IPS-NIHi7 (cell line): Measurements from ENCODE around the gene MAP4K3.
"Not testable (repeated sequence)": the region's sequence is repeated elsewhere in the genome, so short reads cannot be mapped to it uniquely, and the experiment has no call there.

Experiments
- DNase-seq: peaks from one replicate; pipeline ENCODE4 v3.0.0; 2012; ENCODE audit warnings: mixed read lengths; ENCODE audit errors: extremely low spot score

Gene MAP4K3

DNA sequence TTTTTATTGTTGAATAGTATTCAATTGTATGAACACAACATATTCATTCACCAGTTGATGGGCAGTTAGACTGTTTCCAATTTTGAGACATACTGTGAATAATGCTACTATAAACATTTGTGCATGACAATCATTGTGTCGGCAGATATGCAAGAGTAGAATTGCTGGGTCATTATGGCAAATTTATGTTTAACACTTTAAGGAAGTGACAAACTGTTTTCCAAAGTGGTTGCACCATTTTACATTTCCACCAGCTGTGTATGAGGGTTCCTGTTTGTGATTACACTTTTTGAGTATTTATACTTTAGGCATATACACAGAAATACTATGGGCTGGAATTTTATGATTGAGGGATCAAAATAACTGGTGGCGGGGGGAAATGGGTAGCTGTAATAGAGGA, 61.2 kb downstream of the MAP4K3 start:
- no peak for DNase-seq

- DNase-seq: no peak
Observed at GRCh38 chr2:39373181-39373802, 63.8 kb downstream of the MAP4K3 start.

- no peak for DNase-seq
Observed at GRCh38 chr2:39370101-39370500, 67.0 kb downstream of the MAP4K3 start.

GRCh38 chr2:39368846-39369245, 68.2 kb downstream of the MAP4K3 start:
- DNase-seq: no peak

DNA sequence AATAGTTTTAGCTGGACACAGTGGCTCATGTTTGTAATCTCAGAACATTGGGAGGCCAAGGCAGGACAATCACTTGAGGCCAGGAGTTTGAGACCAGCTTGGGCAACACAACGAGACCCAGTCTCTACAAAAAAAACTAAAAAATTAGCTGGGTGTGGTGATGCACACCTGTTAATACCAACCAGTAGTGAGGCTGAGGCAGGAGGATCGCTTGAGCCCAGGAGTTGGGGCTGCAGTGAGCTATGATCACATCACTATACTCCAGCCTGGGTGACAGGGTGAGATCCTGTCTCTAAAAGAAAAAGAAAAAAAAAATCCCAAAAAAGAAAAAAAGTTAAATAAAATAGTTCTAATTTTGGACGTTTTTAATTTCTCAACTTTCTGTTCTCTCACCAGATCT, 68.7 kb downstream of the MAP4K3 start:
- no peak for DNase-seq

- DNase-seq: no peak
Observed at GRCh38 chr2:39362595-39362994, 74.5 kb downstream of the MAP4K3 start.

GRCh38 chr2:39361511-39361910, 75.6 kb downstream of the MAP4K3 start:
- no peak for DNase-seq

GRCh38 chr2:39360342-39360741, 76.7 kb downstream of the MAP4K3 start:
- DNase-seq: not testable (repeated sequence)

- DNase-seq: no peak
Observed at GRCh38 chr2:39359453-39360038, 77.5 kb downstream of the MAP4K3 start.

DNA sequence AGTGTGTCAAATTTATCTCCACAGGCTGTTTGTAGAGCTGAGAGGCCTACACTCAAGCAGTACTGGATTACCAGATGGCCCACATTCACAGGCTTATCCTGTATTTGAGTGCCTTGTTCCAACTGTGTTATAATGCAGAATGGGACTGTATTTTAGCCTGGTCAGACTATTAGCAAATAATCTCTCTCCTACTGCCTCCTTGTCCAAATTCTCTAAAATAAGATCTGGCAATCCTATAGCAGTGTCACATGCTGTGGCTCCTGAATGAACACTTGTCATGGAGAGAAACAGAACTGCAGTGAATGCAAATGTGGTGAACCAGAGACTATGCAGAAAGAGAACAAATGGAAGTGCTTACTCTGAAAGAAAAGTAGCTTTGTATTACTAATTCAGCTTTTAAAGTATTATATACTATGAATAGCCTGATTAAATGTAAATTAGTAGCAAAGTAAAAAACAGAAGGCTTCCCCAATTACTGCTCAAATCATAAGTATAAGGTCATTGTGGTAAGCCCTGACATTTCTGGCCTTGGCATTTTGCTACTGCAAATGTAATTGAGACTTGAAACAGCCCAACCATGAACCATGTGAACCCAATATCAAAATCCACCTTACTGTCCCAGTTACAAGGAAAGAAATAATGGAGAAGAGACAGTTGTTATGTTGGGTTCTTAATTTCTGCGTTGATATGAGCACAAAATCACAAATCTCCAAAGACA, 80.0 kb downstream of the MAP4K3 start:
- DNase-seq: no peak

GRCh38 chr2:39350658-39351057, 86.4 kb downstream of the MAP4K3 start:
- no peak for DNase-seq

DNA sequence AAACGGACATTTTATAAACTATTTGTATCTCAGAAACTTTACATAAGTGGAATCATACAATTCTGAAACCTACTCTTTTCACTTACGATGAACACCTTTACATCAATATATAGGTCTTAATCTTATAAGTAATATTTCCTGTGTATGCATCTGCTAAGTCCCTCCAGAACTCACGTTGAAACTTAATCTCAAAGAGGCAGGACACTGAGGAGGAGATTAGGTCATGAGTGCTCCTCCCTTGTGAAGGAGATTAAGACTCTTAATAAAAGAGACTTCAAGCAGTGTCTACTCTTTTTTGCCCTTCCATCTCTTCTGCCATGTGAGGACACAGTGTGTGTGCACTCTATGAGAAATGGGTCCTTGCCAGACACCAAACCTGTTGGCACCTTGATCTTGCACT, 98.6 kb downstream of the MAP4K3 start:
- no peak for DNase-seq

DNA sequence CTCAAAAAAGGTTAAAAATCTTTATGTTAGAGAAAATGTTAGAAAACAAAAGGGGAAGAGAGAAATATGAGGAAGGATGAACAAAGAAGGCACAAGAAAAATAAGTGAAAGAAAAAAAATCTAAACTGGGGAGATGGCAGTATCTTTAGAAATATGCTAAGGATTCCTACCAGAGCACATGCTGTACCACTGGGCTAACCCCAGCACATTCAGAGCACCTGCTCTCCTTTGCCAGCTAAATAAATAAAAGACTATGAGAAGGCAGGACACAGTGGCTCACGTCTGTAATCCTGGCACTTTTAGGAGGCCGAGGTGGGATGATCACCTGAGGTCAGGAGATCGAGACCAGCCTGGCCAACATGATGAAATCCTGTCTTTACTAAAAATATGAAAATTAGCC, 101.2 kb downstream of the MAP4K3 start:
- DNase-seq: no peak

DNA sequence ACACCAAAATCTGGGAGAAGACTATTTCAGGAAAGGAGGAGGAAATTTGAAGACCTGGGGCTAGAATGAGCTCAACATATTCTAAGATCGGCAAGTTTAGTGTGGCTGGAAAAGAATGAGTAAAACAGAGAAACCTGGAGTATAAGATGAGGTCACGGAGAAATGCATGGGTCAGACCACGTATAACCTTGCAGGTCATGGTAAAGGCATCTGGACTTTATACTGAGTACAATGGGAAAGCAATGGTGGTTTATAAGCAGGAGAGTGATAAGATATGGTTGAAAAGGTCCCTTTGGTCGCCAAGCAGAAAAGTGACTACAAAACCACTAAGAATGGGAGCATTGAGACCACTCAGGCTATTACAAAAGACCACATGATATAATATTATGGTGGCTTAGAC, 102.1 kb downstream of the MAP4K3 start:
- no peak for DNase-seq

DNA sequence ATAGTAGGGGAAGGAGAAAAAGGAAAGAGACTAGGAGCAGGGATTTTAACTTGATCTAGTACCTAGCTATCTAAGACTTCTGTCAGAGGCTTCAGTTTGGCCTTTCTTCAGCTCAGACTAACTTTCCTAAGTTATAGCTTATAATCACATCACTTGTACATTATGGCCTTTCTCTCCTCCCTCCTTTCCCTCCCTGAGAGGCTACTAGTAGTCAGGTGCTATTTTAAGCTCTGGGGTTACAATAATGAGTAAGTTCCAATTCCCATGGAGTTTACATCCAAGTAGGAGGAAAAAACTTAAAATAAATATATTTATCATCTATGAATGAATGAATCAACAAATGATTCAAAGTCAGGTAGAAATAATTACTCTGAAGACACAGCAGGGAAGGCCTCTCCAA, 102.6 kb downstream of the MAP4K3 start:
- no peak for DNase-seq

DNA sequence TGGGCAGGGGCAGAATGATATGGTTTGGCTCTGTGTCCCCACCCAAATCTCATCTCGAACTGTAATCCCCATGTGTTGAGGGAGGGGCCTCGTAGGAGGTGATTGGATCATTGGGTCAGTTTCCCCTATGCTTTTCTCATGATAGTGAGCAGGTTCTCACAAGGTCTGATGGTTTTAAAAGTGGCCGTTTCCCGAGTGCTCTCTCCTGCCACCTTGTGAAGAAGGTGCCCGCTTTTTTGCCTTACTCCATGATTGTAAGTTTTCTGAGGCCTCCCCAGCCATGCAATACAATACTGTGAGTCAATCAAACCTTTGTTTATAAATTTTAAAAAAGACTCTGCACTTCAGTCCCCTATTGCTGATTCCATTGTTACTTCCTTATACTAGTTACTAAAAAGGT, 110.4 kb downstream of the MAP4K3 start:
- no peak for DNase-seq

GRCh38 chr2:39325966-39326365, 111.1 kb downstream of the MAP4K3 start:
- no peak for DNase-seq

DNA sequence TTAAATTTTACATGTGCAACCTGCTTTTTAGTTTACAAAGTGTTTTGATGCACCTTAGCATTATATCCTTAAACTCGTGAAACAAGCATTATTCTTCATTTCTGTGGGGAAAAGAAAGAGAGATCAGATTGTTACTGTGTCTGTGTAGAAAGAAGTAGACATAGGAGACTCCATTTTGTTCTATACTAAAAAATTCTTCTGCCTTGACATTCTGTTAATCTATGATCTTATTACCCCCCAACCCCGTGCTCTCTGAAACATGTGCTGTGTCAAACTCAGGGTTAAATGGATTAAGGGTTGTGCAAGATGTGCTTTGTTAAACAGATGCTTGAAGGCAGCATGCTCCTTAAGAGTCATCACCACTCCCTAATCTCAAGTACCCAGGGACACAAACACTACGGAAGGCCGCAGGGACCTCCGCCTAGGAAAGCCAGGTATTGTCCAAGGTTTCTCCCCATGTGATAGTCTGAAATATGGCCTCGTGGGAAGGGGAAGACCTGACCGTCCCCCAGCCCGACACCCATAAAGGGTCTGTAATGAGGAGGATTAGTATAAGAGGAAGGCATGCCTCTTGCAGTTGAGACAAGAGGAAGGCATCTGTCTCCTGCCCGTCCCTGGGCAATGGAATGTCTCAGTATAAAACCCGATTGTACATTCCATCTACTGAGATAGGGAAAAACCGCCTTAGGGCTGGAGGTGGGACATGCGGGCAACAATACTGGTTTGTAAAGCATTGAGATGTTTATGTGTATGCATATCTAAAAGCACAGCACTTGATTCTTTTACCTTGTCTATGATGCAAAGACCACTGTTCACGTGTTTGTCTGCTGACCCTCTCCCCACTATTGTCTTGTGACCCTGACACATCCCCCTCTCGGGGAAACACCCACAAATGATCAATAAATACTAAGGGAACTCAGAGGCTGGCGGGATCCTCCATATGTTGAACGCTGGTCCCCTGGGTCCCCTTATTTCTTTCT, 115.7 kb downstream of the MAP4K3 start:
- DNase-seq: not testable (repeated sequence)

DNA sequence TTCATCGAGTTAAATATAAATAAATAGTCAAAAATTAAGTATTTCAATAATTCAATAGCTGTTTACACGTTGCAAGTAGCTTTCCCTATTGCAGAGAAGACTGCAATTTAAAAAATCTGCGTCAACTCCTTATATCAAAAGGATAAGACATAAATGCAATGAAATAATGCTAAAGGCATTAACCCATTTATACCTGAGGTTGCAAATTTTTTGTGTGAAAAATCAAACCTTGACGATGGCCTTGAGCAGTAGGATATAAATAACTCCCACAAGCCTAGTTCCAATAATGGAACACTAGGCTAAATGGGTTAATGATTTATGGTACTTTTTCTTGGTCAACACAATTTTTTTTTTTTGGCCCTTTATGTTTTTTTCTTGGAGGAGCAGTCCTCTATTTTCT, 116.9 kb downstream of the MAP4K3 start:
- no peak for DNase-seq

DNA sequence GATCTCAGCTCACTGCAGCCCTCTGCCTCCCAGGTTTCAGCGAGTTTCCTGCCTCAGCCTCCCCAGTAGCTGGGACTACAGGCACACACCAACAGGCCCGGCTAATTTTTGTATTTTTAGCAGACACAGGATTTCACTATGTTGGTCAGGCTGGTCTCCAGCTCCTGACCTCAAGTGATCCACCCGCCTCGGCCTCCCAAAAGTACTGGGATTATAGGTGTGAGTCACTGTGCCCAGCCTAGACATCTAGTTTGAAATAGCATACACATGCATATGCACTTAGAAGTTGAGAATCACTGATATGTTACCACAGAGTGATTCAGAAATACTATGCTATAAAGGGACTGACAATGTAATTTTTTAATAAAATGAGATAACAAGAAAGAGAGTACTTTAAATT, 123.5 kb downstream of the MAP4K3 start:
- no peak for DNase-seq

DNA sequence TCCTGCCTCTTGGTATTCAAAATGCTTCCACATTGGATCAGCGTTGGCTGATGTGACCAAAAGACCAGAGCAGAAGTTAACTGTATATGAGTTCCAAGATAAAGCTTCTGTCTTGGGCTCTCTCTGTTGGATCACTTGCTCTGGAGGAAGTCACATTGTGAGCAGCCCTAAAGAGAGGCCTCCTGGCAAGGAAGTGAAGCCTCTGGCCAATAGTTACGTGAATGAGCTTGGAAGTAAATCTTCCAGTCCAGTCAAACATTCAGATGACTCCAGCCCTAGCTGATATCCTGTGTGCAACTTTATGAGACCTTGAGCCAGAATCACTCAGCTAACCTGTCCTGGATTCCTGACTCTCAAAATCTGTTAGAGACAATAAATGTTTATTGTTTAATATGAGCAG, 125.6 kb downstream of the MAP4K3 start:
- no peak for DNase-seq

- no peak for DNase-seq
Observed at GRCh38 chr2:39308778-39309177, 128.3 kb downstream of the MAP4K3 start.
